Fibroblast of villous mesenchyme (primary cell): ENCODE results near the gene CSTF1. TPM values are rescaled to one million over a fixed set of nuclear protein-coding genes. Genes with fewer than 3 reads are reported as not detected.

ENCODE experiments used
- DNase-seq: peaks from one replicate; pipeline ENCODE4 v3.0.0-alpha.2; 2010; ENCODE audit warnings: low read depth
- H3K4me3 ChIP-seq: 2 replicates; pipeline ENCODE4 v1.5.1; 2011; ENCODE audit warnings: low read depth, mild to moderate bottlenecking, low read length
- total RNA-seq: library from RNA; depleted of rRNA; stranded (reverse); fragments of >200 nt; gene quantifications from 2 replicates; pipeline ENCODE4 v1.2.3, GENCODE V29; 2012
- TF ChIP-seq, protein P1 (sequence below): IDR thresholded peaks from 2 replicates; pipeline ENCODE4 v1.5.1; 2012; ENCODE audit warnings: low read depth, mild to moderate bottlenecking, low read length; ENCODE audit not compliant: insufficient read depth

The CSTF1 gene
- total RNA-seq, 1 donor, result 40.6 TPM

DNA sequence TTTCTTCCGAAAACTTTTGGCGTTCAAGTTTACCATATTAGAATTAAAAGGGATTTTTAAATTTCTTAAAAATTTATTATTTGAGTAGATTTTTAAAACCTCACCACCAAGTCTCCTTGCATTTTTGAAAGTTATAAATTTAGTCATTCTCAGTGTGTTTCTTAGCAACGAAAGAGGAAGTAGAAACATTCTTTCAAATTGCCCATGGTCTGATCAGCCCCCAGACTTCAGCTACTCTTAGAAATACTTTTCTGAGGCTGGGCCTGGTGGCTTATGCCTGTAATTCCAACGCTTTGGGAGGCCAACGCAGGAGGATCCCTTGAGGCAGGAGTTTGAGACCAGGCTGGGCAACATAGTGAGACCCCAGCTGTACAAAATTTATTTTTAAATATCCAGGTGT is 60.9 kb downstream of the CSTF1 start:
- H3K4me3 ChIP-seq, result no peak overlapping the region
- TF ChIP-seq, protein P1, sequence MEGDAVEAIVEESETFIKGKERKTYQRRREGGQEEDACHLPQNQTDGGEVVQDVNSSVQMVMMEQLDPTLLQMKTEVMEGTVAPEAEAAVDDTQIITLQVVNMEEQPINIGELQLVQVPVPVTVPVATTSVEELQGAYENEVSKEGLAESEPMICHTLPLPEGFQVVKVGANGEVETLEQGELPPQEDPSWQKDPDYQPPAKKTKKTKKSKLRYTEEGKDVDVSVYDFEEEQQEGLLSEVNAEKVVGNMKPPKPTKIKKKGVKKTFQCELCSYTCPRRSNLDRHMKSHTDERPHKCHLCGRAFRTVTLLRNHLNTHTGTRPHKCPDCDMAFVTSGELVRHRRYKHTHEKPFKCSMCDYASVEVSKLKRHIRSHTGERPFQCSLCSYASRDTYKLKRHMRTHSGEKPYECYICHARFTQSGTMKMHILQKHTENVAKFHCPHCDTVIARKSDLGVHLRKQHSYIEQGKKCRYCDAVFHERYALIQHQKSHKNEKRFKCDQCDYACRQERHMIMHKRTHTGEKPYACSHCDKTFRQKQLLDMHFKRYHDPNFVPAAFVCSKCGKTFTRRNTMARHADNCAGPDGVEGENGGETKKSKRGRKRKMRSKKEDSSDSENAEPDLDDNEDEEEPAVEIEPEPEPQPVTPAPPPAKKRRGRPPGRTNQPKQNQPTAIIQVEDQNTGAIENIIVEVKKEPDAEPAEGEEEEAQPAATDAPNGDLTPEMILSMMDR, result no peak
- DNase-seq, result no peak

DNA sequence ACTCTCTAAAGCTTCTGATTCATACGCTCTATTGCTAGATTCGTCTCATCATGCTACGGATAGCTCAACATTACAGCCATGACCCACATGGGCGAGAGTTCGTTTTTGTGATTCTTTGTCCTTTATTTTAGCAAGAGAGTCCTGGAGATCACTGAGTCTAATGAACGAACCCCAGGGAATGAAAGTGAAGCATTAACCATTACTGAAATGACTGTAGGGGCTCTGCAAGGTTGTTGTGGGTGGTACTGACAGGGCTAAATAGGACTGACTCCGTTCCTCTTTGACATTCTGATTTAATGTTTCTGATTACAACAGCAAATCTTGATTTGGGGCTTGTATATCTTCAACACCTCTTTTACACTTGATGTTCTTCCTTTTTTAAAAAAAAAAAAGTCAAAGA is 62.3 kb downstream of the CSTF1 start:
- TF ChIP-seq, protein P1, result no peak
- DNase-seq, result no peak
- H3K4me3 ChIP-seq, result no peak overlapping the region

Other genes starting within 250 kb of the CSTF1 start
- not detected in 2 replicates for gene MC3R, start 143.9 kb upstream of the CSTF1 start, total RNA-seq
- gene FAM210B, start 33.7 kb upstream of the CSTF1 start, total RNA-seq, result 38.0 and 46.2 TPM in 2 replicates
- gene AURKA, start 430 bp upstream of the CSTF1 start, total RNA-seq, result 22.9 and 57.0 TPM in 2 replicates
- 1.3 and 3.5 TPM in 2 replicates for gene CASS4, start 19.6 kb downstream of the CSTF1 start, total RNA-seq
- 63.5 and 80.3 TPM in 2 replicates for gene RTF2, start 76.0 kb downstream of the CSTF1 start, total RNA-seq
- not detected in 2 replicates for gene FAM209A, start 132.1 kb downstream of the CSTF1 start, total RNA-seq
- gene FAM209B, start 140.6 kb downstream of the CSTF1 start, total RNA-seq, result not detected in 2 replicates
- 13.5 and 18.1 TPM in 2 replicates for gene TFAP2C, start 236.7 kb downstream of the CSTF1 start, total RNA-seq